Islet of Langerhans (tissue), 1 donor: ENCODE results near the gene FANCD2.
"Not testable (repeated sequence)": the region's sequence is repeated elsewhere in the genome, so short reads cannot be mapped to it uniquely, and the experiment has no call there.

Experiments used
- FAIRE-seq: peaks from one replicate; lab custom pipeline; 2011; peaks lifted over from hg19 to GRCh38; lab: Jason Lieb, UNC

FANCD2 gene

DNA sequence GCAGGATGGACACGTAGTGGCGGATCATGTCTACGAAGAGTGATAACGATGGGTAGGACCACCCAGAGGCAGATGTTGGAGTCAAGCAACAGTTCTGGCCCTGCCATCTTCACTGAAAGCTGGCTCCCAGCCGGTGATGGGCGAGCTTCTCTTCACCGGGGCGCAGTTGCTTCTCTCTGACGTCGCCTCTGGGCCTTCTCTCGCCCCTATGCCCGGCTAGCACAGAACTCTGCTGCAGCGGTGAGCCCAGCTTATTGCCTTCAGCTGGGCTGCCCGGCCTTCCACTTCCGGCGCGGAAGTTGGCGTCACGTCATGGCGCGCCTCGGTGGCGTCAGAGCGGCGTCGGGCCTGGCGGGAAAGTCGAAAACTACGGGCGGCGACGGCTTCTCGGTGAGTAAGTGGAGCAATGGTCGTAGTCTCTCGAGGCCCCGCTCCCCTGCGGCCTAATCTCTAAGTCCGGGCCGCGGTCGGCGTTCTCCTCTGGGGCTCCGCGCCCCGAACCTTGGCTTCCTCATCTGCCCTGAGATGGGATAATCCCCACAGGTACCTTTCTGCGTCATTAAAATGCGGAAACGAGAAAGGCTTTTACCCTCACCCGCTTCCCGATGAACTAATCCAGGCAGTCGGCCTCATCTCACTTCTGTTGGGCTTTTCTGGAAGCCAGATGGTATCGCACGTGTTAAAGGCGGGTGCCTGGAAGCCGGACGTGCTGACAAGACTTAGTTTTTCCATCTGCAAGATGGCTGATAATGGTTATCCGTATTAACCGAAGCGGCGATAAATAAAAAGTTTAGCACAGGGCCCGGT is at the start of gene FANCD2:
TSS of gene FANCD2 (plus strand) at position 354 of the 807 bp plus-strand sequence. CDS start 2,221 bp downstream, outside the sequence.
- no peak for FAIRE-seq

GRCh38 chr3:9976721-9977709 is 49.2 kb upstream of the FANCD2 start:
- peak; percentile 13 for FAIRE-seq

DNA sequence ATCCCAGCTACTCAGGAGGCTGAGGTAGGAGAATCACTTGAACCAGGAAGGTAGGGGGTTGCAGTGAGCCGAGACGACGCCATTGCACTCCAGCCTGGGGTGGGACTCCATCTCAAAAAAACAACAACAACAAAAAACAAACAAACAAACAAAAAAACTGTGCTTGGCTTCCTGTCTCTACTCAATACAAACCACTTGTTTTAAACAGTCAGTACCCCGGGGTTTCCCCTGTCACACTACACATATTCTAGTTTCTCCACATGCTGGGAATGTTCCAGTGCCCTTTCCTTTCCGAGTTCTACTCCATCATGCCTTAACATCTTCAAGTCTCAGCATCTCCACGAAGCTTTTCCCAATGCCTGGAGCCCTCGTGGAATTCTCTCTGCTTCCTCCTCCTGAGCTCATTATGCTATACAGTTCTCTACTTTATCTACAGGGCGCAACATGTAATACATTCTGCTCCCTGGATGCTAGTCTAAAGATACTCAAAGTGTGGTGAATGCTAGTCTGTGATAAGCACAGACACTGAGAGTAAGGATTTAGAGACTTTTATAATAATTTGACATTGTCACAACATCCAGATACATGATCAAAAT is 47.4 kb upstream of the FANCD2 start:
- FAIRE-seq, result no peak

GRCh38 chr3:9980251-9980650 is 46.0 kb upstream of the FANCD2 start:
- no peak for FAIRE-seq

GRCh38 chr3:9986230-9986725 is 40.0 kb upstream of the FANCD2 start:
- no peak for FAIRE-seq

DNA sequence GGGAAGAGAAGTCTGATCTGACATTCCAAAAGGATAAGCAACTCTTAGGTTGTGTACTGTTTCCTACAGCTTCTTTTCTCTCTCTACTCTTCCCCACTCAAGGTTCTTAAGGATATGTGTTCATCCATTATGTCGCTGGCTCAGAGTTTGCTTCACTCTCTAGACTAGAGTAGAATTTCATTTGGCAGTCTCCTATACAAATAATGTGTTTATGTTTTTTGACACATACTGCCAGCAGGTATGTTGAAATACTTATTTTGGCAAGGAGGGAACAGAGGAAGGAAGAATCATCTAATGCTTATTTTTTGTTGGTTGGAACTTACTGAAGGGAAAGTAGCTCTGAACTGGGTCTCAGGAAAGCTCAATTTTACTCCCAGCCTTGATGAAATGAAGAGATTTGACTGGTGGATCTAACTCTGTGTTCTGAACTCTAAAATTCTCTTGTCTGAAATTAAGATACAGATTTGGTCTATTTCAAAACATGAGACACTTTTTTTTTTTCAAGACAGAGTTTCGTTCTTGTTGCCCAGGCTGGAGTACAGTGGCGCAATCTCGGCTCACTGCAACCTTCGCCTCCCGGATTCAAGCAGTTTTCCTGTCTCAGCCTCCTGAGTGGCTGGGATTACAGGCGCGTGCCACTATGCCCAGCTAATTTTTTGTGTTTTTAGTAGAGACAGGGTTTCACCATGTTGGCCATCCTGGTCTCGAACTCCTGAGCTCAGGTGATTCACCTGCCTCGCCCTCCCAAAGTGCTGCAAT is 32.0 kb upstream of the FANCD2 start:
- no peak for FAIRE-seq

DNA sequence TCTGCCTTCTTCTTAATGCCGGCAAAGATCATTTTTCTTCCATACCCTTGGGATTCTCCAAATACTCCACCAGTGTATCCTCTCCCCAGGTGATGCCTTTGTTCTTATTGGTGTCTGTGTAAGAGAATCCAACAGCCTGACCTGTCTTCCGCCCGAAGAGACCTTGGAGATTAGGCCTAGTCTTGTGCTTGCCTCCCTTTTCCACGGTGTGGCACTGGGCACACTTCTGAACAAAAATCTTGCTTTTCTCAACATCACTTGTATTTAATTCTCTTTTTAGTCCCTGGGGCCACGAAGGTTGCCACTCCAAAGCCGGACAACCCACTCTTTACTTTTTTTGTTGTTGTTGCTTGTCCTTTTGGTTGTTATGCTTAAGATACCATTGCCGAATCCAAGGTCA is 25.6 kb upstream of the FANCD2 start:
- no peak for FAIRE-seq

DNA sequence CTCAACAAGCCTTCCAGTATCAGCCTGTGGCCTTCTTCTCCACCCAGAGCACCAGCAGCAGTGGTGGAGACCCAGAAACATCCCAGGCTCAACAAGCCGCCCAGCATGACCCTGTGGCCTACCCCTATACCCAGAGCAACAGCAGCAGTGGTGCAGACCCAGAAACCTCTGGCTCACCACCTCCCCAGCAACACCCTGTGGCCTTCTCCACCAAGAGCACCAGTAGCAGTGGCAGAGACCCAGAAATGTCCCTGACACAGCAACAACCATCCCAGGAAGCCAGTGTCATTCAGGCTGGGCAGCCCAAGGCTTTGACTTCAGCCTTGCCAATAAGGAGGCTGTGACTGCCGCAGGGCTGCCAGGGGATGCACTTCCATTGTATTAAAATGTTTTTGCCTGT is 23.3 kb upstream of the FANCD2 start:
- FAIRE-seq, result no peak

GRCh38 chr3:10004506-10004905 is 21.7 kb upstream of the FANCD2 start:
- no peak for FAIRE-seq

DNA sequence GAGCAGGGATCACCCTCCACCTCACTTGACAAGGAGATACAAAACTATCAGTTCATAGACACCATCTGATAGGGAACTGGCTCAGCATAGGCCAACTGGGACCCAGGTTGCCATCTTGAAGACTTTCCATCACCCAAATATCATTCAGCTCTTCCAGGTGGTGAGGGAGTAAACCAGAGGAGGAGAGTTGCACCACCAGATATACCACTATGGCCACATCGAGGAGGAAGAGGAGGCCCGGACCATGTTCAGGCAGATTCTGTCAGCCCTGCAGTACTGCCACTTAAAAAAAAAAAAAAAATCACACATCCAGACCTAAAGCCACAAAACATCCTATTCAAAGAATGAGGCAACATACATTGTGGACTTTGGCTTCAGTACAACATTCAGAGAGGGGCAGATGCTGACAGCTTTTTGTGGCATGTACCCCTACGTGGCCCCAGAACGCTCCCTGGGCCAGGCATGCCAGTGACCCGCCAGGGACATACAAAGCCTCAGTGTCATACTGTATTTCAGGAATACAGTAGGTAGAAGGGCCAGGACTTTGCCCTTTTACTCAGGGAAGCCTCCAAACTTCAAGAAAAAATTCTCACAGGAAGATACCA is 21.2 kb upstream of the FANCD2 start:
- no peak for FAIRE-seq

DNA sequence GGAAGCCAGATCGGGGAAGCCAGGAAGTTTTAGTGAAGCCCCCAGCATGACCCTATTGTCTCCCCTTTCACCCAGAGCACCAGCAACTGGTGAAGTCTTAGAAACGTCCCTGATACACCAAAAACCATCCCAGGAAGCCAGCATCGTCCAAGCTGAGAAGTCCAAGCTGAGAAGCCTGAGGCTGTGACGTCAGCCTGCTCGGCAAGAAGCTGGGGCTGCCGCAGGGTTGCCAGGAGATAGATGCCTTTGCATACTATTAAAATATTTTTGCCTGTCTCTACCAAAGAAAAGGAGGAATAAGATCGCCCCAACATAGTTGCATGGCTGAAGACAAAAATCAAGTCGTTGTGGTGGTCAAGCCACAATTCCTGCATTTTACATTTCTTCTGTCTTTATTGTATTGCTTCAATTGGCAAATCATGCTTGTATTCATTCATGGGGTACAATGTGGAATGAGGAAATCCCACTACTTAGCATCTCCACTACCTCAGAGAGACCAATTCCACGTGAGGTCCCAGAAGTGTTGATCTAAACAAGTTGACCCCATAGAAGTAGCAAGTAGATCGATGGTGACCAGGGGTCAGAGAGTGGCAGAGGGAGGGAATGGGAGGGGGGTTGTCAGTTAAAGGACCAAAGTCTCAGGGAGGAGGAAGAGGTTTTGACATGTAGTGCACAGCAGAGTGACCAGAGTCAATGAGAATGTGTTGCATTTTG is 20.0 kb upstream of the FANCD2 start:
- no peak for FAIRE-seq

DNA sequence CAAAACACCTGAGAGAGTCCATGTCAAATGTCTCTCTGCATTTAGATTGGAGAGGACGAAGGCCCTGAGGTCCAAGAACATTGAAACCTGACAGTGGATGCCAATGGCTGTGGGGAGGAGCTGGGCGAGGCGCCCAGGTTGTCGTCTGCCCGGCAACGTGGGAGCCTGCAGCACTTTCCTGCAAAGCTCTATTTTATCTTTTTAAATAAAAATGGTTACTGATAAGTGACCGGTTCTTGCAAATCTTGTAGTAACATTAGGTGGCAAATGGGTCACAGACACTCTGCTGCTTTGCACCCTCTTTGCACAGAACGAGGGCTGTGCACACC is 19.5 kb upstream of the FANCD2 start:
- FAIRE-seq, result no peak

DNA sequence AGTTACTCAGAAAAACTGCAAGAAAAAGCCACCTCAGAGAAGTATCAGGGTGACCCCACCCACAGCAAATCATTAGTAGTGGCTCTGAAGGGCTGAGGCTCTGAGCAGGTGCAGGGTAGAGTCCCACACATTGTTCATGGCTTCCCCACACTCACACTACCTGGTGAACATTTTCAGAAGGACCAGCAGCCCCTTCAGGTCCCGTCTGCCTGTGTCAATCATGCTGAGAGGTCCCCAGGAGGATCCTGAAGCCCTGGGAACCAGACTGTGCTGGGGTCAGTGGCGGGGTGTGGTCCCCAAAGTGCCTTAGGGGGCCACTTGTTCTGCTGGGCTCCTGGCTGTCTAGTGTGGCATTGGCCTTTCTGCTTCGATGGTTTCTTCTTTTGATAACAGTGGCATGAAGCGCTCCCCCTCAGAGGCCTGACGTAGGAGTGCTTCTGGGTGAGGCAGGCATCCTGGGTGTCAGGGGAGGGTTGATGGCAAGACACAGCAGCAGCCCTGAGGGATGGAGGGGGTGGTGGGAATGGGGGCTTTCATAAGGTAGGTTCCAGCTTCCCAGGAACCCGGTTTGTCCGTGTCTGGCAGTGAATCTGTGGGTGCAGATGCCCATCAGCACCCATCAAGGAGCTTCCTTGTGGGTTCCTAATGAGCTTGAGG is 19.0 kb upstream of the FANCD2 start:
- FAIRE-seq, result no peak

- not testable (repeated sequence) for FAIRE-seq
Measured at GRCh38 chr3:10008216-10008587, 18.0 kb upstream of the FANCD2 start.

DNA sequence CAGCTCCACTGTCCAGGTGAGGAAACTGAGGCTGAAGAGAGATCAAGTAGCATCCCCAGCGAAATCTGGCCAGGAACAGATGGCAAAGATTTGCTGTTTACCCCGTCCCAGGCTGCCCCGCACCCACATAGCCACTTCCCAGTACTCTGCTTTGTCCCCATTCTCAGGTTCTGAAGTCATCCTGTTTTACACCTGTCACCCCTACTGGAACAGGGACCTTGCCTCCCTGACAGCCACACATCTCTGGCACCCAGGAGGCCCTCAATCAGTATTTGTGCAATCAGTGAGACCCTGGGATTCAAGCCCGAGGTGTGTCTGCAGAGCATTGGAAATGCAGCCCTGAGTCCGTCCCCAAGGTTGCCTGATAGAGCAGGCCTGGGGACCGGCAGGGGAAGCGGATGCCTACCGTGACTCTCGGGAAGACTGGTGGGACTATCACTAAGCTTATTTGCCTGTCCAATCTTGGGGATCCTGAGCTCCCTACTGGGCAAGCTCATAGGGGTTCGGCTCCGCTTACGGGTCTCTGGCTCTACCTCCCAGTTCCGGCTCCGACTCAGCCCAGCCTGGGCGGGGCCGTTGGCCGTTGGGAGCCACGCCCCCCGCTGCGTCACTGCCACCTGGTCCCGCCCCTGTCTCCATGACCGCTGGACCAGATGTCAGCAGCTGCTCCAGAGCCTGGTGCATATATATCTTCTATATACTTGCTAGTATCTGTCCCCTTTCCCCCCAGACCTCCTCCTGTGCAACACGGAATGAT is 17.5 kb upstream of the FANCD2 start:
- no peak for FAIRE-seq

GRCh38 chr3:10010421-10010877 is 15.8 kb upstream of the FANCD2 start:
- FAIRE-seq, result no peak

DNA sequence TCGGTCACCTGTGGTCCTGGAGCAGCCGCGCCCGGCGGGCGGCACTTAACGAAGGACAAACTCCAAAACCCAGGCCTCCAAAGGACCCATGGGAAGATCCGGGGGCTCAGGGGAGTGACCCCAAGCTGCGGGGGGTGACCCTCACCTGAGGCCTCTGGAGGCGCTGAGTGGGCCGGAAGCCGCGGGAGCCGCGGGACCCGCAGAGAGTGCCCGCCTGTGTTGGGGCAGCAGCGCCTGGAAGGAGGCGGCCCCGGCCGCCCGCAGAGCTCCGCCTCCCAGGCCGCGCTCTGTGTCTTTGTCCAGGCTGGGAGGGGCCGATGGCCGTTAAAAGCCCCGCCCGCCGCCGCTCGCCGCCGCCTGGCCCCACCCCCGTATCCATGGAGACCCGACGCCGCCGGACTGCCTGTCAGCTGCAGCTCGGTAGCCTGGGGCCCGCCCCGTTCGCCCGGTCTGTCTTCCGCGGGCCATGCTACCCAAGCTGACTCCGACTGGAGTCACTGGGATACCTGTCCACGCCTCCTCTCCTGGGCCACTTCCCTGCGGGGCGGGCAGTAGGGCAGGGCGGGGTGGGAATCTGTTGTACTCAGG is 15.3 kb upstream of the FANCD2 start:
- FAIRE-seq, result no peak

GRCh38 chr3:10011631-10012030 is 14.6 kb upstream of the FANCD2 start:
- no peak for FAIRE-seq

DNA sequence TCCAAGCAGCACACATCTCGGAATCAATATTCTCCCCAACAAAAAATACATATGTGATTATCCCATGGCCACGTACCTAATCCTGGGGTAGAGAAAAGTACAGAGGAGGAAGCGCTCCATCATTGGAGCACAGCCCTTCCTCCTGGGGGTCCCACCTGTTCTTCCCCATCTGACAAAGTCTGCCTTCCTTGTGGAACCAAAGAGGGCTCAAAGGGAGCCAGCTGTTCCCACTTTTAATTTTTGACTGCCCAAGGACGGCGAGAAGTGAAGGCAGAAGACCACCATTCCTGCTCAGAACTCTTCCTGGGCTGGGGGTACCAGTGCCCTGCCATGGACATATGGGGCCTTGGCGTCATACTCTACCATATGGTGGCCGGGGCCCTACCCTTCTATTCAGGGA is 14.1 kb upstream of the FANCD2 start:
- FAIRE-seq, result no peak
